Loucy (cell line): ENCODE measurements around the gene LRRC18.

ENCODE experiments used
- EZH2phosphoT487 ChIP-seq: fragments of 200-600 bp; IDR thresholded peaks from 2 replicates; pipeline ENCODE4 v1.6.1; 2018; ENCODE audit warnings: antibody characterized with exemption, mild to moderate bottlenecking, moderate library complexity, borderline replicate concordance
- TF ChIP-seq, protein P1 (sequence below): fragments of 200-600 bp; sonication (generic); conservative IDR thresholded peaks from 2 replicates; pipeline ENCODE4 v1.5.1; 2014; ENCODE audit warnings: mild to moderate bottlenecking, antibody characterized with exemption, low read length

- TF ChIP-seq, protein P1, sequence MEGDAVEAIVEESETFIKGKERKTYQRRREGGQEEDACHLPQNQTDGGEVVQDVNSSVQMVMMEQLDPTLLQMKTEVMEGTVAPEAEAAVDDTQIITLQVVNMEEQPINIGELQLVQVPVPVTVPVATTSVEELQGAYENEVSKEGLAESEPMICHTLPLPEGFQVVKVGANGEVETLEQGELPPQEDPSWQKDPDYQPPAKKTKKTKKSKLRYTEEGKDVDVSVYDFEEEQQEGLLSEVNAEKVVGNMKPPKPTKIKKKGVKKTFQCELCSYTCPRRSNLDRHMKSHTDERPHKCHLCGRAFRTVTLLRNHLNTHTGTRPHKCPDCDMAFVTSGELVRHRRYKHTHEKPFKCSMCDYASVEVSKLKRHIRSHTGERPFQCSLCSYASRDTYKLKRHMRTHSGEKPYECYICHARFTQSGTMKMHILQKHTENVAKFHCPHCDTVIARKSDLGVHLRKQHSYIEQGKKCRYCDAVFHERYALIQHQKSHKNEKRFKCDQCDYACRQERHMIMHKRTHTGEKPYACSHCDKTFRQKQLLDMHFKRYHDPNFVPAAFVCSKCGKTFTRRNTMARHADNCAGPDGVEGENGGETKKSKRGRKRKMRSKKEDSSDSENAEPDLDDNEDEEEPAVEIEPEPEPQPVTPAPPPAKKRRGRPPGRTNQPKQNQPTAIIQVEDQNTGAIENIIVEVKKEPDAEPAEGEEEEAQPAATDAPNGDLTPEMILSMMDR, result no peak
- no peak for TF ChIP-seq EZH2phosphoT487
Measured at GRCh38 chr10:48901319-48901718, 38.3 kb downstream of the LRRC18 start.
